ENCODE data around the gene ZNF14. TPM values are rescaled to one million over a fixed set of nuclear protein-coding genes. Genes with fewer than 3 reads are reported as not detected.

Gene ZNF14
- total RNA-seq, result 7.5 and 8.4 TPM in 2 replicates

DNA sequence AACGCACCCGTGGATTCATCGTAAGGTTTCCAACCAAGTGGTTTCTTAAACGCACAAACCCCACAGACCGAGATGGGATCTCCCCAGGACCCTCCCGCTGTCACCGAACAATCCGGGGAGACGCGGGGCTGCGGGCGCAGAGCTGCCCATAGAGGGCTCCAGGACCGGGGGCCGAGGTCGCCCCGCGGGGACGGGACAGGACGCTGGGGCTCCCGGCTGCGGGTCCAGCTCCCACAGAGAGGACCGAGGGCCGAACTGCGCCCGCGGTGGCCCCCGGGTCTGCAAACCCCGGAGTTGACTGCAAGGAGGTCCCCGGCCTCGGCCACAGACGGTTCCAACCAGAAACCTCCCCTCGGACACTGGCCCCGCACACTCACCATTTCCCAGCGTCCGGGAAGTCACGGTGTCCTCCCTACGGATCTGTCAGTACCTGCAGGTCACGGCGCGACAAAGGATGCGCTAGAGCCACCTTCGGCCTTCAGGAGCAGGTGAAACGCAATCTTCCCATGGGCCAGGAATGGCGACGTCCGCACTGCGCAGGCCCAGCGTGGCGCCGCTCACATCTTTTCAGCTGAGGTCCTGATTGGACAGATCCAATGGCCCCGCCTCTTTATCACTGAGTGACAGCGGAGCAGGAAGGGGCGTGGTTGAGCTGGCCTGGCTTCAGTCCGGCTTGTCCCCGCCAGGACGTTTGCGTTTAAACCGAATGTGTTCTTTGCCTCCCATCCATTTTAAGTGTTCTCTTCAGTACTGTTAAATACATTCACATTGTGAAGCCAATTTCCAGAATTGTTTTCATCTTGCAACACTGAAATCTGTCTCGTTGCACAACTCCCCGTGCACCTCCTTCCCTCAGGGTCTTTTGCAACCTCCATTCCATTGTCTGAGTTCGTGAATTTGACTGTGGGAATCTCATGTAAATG, at the start of gene ZNF14:
TSS of gene ZNF14 (minus strand) at position 534 of the 923 bp plus-strand sequence. CDS start at position 380, 154 bp downstream.

GRCh38 chr19:19668230-19669012, 64.5 kb downstream of the ZNF14 start, which contains the start of gene ZNF101:
ZNF101 (plus strand) TSS chr19:19668839; CDS start chr19:19668964, 125 bp downstream.

DNA sequence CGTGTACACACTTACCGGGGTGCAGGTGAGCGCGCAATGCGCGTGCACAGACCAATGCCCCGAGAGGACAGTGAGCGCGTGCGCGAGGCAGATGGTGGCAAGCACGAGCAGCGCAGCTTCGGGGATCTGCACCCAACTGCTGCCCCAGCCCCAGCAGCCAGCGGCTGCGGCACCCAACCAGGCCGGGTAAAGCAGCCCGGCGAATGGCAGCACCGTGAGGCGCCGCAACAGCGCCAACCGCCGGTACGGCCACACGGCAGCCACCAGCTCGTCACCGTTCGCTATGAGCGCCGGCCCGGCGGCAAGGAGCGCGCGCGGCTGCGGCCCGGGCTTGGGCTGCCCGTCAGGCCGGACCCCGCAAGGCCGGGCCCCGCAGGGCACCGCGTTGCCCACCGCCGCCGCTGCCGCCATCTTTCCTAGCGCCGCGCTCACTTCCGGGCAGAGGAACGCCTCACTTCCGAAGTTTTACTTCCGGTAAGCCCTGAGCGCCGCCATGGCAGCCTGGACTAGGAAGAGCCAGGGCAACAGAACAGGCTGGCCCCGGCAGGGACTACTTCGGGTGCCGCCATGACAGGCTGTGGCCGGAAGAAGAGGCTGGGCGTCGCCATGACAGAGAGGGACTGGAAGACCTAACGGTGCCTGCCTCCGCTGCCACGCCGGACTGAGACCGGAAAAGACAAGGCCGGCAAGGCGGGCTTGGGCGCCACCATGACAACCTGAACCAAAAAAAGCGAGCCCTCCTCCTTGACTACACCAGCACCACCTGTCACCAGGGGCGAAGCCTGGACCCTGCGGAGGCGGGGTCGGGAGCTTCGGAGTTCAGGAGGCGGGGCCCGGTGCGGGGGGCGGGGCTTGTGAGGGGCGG, 69.4 kb downstream of the ZNF14 start, which contains the start of gene ATP13A1:
TSS of gene ATP13A1 (minus strand) at position 421 of the 865 bp plus-strand sequence. CDS start at position 411, 10 bp downstream.

Other genes with a start within 250 kb of the ZNF14 start
- 3.6 and 4.4 TPM in 2 replicates for gene TSSK6, start 217.6 kb downstream of the ZNF14 start, total RNA-seq
- gene NDUFA13, start 216.9 kb downstream of the ZNF14 start, total RNA-seq, result 139 and 143 TPM in 2 replicates
- gene YJEFN3, start 204.2 kb downstream of the ZNF14 start, total RNA-seq, result 0.43 TPM in 1 of 2 replicates, not detected in the other
- under 0.01 and 0.21 TPM in 2 replicates for gene CILP2, start 194.8 kb downstream of the ZNF14 start, total RNA-seq
- gene PBX4, start 114.4 kb downstream of the ZNF14 start, total RNA-seq, result 0.28 and 1.0 TPM in 2 replicates
- gene LPAR2, start 104.9 kb downstream of the ZNF14 start, total RNA-seq, result 4.8 and 11.0 TPM in 2 replicates
- gene GMIP, start 89.5 kb downstream of the ZNF14 start, total RNA-seq, result 5.1 and 9.6 TPM in 2 replicates
- gene ATP13A1, start 69.4 kb downstream of the ZNF14 start, total RNA-seq, result 23.6 and 63.7 TPM in 2 replicates
- gene ZNF101, start 64.3 kb downstream of the ZNF14 start, total RNA-seq, result 11.7 and 14.4 TPM in 2 replicates
- gene ZNF506, start 88.6 kb upstream of the ZNF14 start, total RNA-seq, result 10.3 and 18.0 TPM in 2 replicates
- gene ZNF253, start 132.8 kb upstream of the ZNF14 start, total RNA-seq, result 2.4 and 5.9 TPM in 2 replicates
- gene ZNF93, start 167.8 kb upstream of the ZNF14 start, total RNA-seq, result 3.1 and 4.6 TPM in 2 replicates